Fibroblast of lung (primary cell): ENCODE results near the gene GPC6.

Source experiments
- EZH2 ChIP-seq: IDR thresholded peaks from 2 replicates; pipeline ENCODE4 v1.5.1; 2012; ENCODE audit warnings: low read length, control low read depth, mild to moderate bottlenecking; ENCODE audit errors: missing control alignments
- TF ChIP-seq, protein P1 (sequence below), 2 donors: IDR thresholded peaks in 1 of 2; conservative IDR thresholded peaks in 1 of 2; 1 replicate in 1 of 2; 2 replicates in 1 of 2; pipeline ENCODE4 v1.5.1; 2011 to 2012; ENCODE audit warnings: low read length in 2 of 2, control low read depth in 1 of 2, inconsistent platforms in 1 of 2, low read depth in 1 of 2, mild to moderate bottlenecking in 1 of 2

DNA sequence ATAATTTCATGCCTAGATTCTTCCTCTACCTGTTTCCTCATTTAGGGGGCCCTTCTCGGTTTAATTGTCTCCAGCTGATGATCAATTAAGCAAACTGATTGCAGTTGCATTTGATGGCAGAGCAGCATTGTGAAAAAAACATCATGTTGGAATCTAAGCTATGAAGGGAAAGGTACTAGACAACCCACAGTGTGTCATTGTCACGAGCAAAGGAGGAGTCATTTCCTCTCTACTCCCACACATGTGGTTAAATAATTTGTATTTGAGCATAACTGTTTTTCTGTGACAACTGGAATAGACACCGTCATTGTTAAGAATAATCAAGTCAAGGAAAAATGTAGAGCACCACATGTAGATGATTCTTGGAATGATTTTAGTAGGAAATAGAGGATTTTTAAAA is 1012.5 kb downstream of the GPC6 start:
- TF ChIP-seq, protein P1, sequence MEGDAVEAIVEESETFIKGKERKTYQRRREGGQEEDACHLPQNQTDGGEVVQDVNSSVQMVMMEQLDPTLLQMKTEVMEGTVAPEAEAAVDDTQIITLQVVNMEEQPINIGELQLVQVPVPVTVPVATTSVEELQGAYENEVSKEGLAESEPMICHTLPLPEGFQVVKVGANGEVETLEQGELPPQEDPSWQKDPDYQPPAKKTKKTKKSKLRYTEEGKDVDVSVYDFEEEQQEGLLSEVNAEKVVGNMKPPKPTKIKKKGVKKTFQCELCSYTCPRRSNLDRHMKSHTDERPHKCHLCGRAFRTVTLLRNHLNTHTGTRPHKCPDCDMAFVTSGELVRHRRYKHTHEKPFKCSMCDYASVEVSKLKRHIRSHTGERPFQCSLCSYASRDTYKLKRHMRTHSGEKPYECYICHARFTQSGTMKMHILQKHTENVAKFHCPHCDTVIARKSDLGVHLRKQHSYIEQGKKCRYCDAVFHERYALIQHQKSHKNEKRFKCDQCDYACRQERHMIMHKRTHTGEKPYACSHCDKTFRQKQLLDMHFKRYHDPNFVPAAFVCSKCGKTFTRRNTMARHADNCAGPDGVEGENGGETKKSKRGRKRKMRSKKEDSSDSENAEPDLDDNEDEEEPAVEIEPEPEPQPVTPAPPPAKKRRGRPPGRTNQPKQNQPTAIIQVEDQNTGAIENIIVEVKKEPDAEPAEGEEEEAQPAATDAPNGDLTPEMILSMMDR (conservative IDR thresholded peaks at IDR 0.05 in 1 of 2, IDR thresholded peaks at IDR 0.05 in 1 of 2; ENCODE audit: low read depth in 1 of 2, low read length in 2 of 2) = no peak
- no peak for TF ChIP-seq EZH2
